Measurements from ENCODE around the gene CELSR3. TPM values are rescaled to one million over a fixed set of nuclear protein-coding genes. Genes with fewer than 3 reads are reported as not detected.

Gene CELSR3
- total RNA-seq, 6 experiments from 2014 or later, result 1.9 to 5.0 (median 3.4) TPM

- Mint-ChIP-seq H3K4me1 (ENCODE audit: low read depth) (peaks cover 20% of the 10 kb centered on the region), H3K9me3 (no peaks in the 10 kb centered on the region), H3K4me3 (no peak overlapping the region), H3K27ac (no peak overlapping the region), H3K36me3 (ENCODE audit: low read depth) (peaks cover 14% of the 10 kb centered on the region), H3K27me3 (ENCODE audit: insufficient read depth) (no peaks in the 10 kb centered on the region; the same call in 1 of the 2 replicates)
- DNase-seq, result no peak
- TF ChIP-seq, protein P1, sequence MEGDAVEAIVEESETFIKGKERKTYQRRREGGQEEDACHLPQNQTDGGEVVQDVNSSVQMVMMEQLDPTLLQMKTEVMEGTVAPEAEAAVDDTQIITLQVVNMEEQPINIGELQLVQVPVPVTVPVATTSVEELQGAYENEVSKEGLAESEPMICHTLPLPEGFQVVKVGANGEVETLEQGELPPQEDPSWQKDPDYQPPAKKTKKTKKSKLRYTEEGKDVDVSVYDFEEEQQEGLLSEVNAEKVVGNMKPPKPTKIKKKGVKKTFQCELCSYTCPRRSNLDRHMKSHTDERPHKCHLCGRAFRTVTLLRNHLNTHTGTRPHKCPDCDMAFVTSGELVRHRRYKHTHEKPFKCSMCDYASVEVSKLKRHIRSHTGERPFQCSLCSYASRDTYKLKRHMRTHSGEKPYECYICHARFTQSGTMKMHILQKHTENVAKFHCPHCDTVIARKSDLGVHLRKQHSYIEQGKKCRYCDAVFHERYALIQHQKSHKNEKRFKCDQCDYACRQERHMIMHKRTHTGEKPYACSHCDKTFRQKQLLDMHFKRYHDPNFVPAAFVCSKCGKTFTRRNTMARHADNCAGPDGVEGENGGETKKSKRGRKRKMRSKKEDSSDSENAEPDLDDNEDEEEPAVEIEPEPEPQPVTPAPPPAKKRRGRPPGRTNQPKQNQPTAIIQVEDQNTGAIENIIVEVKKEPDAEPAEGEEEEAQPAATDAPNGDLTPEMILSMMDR (IDR thresholded peaks at IDR 0.05), result no peak
Observed at GRCh38 chr3:48631516-48632448, 30.9 kb downstream of the CELSR3 start.

- Mint-ChIP-seq H3K27ac (no peak overlapping the region), H3K4me1 (ENCODE audit: low read depth) (peaks cover 10% of the 10 kb centered on the region; the same call in 1 of the 2 replicates), H3K27me3 (ENCODE audit: insufficient read depth) (no peaks in the 10 kb centered on the region; the same call in 1 of the 2 replicates), H3K9me3 (no peaks in the 10 kb centered on the region), H3K36me3 (ENCODE audit: low read depth) (peaks cover 21% of the 10 kb centered on the region), H3K4me3 (no peak overlapping the region)
- no peak for DNase-seq
- TF ChIP-seq, protein P1 (IDR thresholded peaks at IDR 0.05), result no peak
Observed at GRCh38 chr3:48630833-48631232, 31.9 kb downstream of the CELSR3 start.

- H3K27me3 Mint-ChIP-seq (ENCODE audit: insufficient read depth), result no peaks in the 10 kb centered on the region; the same call in 1 of the 2 replicates
- H3K27ac Mint-ChIP-seq, result no peak overlapping the region
- H3K4me3 Mint-ChIP-seq, result no peak overlapping the region
- TF ChIP-seq, protein P1 (IDR thresholded peaks at IDR 0.05), result no peak
- DNase-seq, result no peak
- H3K9me3 Mint-ChIP-seq, result no peaks in the 10 kb centered on the region
- peaks cover 10% of the 10 kb centered on the region; the same call in 1 of the 2 replicates for H3K4me1 Mint-ChIP-seq (ENCODE audit: low read depth)
- peaks cover 21% of the 10 kb centered on the region for H3K36me3 Mint-ChIP-seq (ENCODE audit: low read depth)
Observed at GRCh38 chr3:48630407-48630806, 32.3 kb downstream of the CELSR3 start.

DNA sequence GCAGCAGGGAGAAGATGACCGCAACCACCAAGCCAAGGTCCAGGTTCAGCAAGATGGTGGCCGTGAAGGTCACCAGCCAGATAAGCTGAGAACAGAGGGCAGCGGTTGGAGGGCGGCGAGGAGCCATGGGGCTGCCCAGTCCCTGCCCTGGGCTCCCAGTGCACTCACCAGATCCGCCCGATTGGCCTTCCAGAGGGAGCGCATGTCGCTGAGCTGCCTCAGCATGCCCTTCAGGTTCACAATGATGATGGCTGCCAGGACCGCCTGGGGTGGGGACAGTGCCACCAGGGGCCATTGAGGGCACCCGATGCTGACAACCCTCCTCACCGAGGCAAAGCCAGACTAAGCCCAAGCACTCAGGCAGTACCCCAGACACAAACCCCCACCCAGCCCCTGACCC, 32.8 kb downstream of the CELSR3 start:
- Mint-ChIP-seq H3K36me3 (ENCODE audit: low read depth) (peaks cover 22% of the 10 kb centered on the region), H3K9me3 (no peaks in the 10 kb centered on the region), H3K27ac (no peak overlapping the region), H3K27me3 (ENCODE audit: insufficient read depth) (no peaks in the 10 kb centered on the region; the same call in 1 of the 2 replicates), H3K4me3 (no peak overlapping the region), H3K4me1 (ENCODE audit: low read depth) (peaks cover 10% of the 10 kb centered on the region; the same call in 1 of the 2 replicates)
- TF ChIP-seq, protein P1 (IDR thresholded peaks at IDR 0.05), result no peak
- no peak for DNase-seq

DNA sequence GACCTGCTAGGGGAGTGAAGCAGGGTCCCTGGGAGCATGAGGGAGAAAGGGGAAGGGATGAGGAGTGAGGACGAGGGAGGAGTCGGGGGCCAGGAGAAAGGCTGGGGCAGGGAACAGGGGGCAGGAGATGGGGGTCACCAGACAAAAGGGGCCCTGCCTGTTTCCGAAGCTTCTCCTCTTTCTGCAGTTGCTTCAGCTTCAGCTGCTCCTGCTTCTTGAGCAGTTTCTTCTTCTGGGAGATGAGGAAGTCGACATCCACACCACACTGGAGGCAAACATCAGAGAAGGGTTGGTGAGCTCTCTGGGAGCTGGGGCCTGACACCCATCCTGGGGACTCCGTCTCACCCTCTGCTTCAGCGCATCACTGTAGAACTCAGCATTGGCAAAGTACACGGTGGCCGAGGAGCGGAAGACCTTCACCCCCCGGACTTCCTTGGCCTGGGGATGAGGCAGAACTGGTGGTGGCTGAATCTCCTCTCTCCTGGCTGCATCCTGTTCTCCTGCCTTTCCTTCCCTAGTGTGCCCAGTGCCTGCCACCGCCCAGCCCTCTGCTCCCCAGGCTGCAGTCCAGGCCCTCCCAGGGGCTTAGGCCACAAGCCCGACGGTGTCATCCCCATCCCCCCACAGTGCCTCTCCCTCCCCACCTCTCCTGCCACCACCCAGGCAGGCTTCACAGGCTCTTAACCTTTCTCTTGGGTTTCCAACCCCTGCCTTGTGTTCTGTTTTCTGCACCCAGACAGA, 34.2 kb downstream of the CELSR3 start:
- TF ChIP-seq, protein P1 (IDR thresholded peaks at IDR 0.05), result no peak
- Mint-ChIP-seq H3K36me3 (ENCODE audit: low read depth) (peaks cover 25% of the 10 kb centered on the region), H3K9me3 (no peaks in the 10 kb centered on the region), H3K27me3 (ENCODE audit: insufficient read depth) (no peaks in the 10 kb centered on the region; the same call in 1 of the 2 replicates), H3K4me1 (ENCODE audit: low read depth) (no peaks in the 10 kb centered on the region), H3K4me3 (no peak overlapping the region), H3K27ac (no peak overlapping the region)
- DNase-seq, result no peak

All from HFFc6 (cell line).